Mucosa of descending colon (tissue), 3 donors: ENCODE results near the gene PHF21A. TPM values are rescaled to one million over a fixed set of nuclear protein-coding genes. Genes with fewer than 3 reads are reported as not detected.

Source experiments
- ATAC-seq: fragments of 200-7000 bp; cut with Tn5 transposase; one replicate; pipeline ENCODE4 v1.9.1; 2020; ENCODE audit warnings: mild to moderate bottlenecking, moderate library complexity
- DNase-seq, 3 donors: peaks; one replicate each; pipeline ENCODE4 v3.0.0-alpha.2; 2020
- H3K36me3 ChIP-seq: fragments of 200-600 bp; one replicate; pipeline ENCODE4 v1.8.0; 2021; ENCODE audit warnings: low read depth, mild to moderate bottlenecking
- H3K4me1 ChIP-seq: fragments of 200-600 bp; one replicate; pipeline ENCODE4 v1.8.0; 2021; ENCODE audit warnings: low read depth, mild to moderate bottlenecking
- H3K4me3 ChIP-seq: fragments of 200-600 bp; one replicate; pipeline ENCODE4 v1.8.0; 2021; ENCODE audit warnings: mild to moderate bottlenecking
- H3K9me3 ChIP-seq: fragments of 200-600 bp; one replicate; pipeline ENCODE4 v1.8.0; 2021; ENCODE audit warnings: mild to moderate bottlenecking
- intact Hi-C, 2 donors: fragments of 100-400 bp; cut with DNase I in 1 of 2; cut with micrococcal nuclease in 1 of 2; formaldehyde crosslinking; loops; one replicate each; pipeline versions ENCODE4 v1.11.0 to v1.11.1; 2022; cut with DNase I, micrococcal nuclease
- total RNA-seq, 3 donors: library from RNA; stranded (reverse); fragmentation: NEBNext Ultra II Directional in 2 of 3; extraction: Animal tissue kit (Norgen Biotek cat#: 25700) in 2 of 3; gene quantifications; one replicate each; pipeline versions ENCODE4 v1.2.1 to v1.2.4, GENCODE V29; 2021 to 2023
- TF ChIP-seq, protein P1 (sequence below): fragments of 200-600 bp; IDR thresholded peaks from one replicate; pipeline ENCODE4 v1.8.0; 2022; ENCODE audit warnings: antibody characterized with exemption, mild to moderate bottlenecking
- donor health status: DM: no; HTN: no; CAD: no; lungs with moderate emphysema.
- donor health status: DM: no; HTN: no; CAD: no.
- donor health status: DM: no; HTN: yes; CAD: no.

The PHF21A gene
- total RNA-seq, 3 donors from 2014 or later, result 20.3 to 78.1 (median 23.3) TPM

DNA sequence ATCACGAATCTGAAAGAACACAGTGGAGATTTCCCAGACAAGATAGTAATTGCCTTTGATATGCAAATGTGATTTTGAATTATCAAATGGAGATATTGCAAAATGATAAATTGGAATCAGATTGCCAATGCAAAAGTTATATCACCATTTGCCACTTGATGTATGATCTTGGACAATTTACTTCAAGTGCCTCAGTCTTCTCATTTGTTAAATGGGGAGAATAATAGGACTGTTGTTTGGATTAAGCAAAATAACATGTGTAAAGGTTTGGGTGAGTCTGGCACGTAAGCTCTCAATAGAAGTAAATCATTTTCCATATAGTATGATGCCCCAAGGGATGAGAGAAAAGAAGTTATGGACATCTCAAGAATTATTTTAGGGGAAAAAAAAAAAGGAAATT, 7.9 kb upstream of the PHF21A start:
- Histone ChIP-seq H3K36me3 (no peaks in the 10 kb centered on the region), H3K9me3 (no peaks in the 10 kb centered on the region), H3K4me3 (no peak overlapping the region), H3K4me1 (no peaks in the 10 kb centered on the region)
- TF ChIP-seq, protein P1, sequence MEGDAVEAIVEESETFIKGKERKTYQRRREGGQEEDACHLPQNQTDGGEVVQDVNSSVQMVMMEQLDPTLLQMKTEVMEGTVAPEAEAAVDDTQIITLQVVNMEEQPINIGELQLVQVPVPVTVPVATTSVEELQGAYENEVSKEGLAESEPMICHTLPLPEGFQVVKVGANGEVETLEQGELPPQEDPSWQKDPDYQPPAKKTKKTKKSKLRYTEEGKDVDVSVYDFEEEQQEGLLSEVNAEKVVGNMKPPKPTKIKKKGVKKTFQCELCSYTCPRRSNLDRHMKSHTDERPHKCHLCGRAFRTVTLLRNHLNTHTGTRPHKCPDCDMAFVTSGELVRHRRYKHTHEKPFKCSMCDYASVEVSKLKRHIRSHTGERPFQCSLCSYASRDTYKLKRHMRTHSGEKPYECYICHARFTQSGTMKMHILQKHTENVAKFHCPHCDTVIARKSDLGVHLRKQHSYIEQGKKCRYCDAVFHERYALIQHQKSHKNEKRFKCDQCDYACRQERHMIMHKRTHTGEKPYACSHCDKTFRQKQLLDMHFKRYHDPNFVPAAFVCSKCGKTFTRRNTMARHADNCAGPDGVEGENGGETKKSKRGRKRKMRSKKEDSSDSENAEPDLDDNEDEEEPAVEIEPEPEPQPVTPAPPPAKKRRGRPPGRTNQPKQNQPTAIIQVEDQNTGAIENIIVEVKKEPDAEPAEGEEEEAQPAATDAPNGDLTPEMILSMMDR, result no peak
- ATAC-seq, result no peak
- intact Hi-C loops, result no loop called here
- no peak for DNase-seq

- peak; percentile 96 for ATAC-seq
- TF ChIP-seq, protein P1, result no peak
- Histone ChIP-seq H3K4me1 (no peaks in the 10 kb centered on the region), H3K4me3 (no peak overlapping the region), H3K36me3 (no peaks in the 10 kb centered on the region), H3K9me3 (no peaks in the 10 kb centered on the region)
- intact Hi-C loops, result no loop called here
- peak in 1 of 3 donors; percentile 46 for DNase-seq
Measured at GRCh38 chr11:46127150-46127638, 5.9 kb upstream of the PHF21A start.

GRCh38 chr11:46125284-46125683, 4.0 kb upstream of the PHF21A start:
- no peaks in the 10 kb centered on the region for H3K36me3 ChIP-seq
- TF ChIP-seq, protein P1, result no peak
- DNase-seq (no peak), ATAC-seq (no peak)
- intact Hi-C loops, result no loop called here
- H3K4me1 ChIP-seq, result no peaks in the 10 kb centered on the region
- no peak overlapping the region for H3K4me3 ChIP-seq
- no peaks in the 10 kb centered on the region for H3K9me3 ChIP-seq

GRCh38 chr11:46122945-46123715, 1.9 kb upstream of the PHF21A start:
- Histone ChIP-seq H3K4me1 (no peaks in the 10 kb centered on the region), H3K9me3 (no peaks in the 10 kb centered on the region), H3K4me3 (no peak overlapping the region), H3K36me3 (no peaks in the 10 kb centered on the region)
- TF ChIP-seq, protein P1, result no peak
- DNase-seq, result no peak
- intact Hi-C loops, result no loop called here
- no peak for ATAC-seq

DNA sequence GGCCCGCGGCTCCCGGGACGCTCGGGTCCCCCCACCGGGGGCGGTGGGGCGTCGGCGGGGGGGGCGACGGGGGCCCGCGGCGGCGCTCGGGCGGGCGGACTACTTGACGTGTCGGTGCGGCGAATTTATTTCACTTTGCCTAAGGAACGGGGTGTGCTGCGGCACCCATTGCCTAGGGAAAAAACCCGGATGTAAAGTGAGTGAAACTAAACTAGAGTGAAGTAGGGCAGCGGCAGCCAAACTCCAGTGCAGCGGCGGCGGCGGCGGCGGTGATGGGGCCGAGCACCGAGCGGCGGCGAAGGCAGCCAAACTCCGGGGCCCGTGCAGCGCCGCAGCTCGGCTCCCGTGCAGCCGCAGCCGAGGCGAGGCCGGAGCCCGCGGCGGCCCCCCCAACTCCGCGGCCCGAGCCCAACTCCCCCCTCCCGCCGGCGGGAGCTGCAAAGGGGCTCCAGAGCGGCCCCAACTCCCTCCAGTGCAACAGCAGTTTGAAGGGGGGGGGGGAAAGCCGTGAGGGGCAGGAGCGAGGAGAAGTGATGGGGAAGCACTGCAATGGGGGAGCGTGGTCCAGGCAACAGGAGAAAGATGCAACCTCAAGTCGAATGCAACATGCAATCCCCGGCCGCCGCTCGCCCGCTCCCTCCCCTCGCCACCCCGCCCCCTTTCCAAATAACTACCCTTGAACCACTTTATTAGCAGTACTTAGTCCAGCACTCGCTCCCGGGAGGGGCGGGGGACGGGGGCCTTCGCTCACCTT, 647 bp upstream of the PHF21A start:
- DNase-seq, result peak; percentile 85 to 87 (median 87)
- TF ChIP-seq, protein P1, result no peak
- Histone ChIP-seq H3K9me3 (no peaks in the 10 kb centered on the region), H3K36me3 (no peaks in the 10 kb centered on the region), H3K4me3 (peak overlapping the region; percentile 57), H3K4me1 (no peaks in the 10 kb centered on the region)
- intact Hi-C loops, result no loop called here
- peak; percentile 76 for ATAC-seq
